IMR-90 (cell line): Measurements from ENCODE around the gene MXD4. TPM values are rescaled to one million over a fixed set of nuclear protein-coding genes. Genes with fewer than 3 reads are reported as not detected.

Source experiments
- ATAC-seq: fragments of 200-7000 bp; cut with Tn5 transposase; 2 replicates; pipeline ENCODE4 v1.9.1; 2020; ENCODE audit warnings: low read depth, mild to moderate bottlenecking, moderate library complexity
- BruUV-seq: library from RNA; stranded (reverse); fragments of 400-500 nt; replicated peaks from 2 replicates; lab custom pipeline; 2021; lab: Mats Ljungman, UMichigan
- CTCF ChIA-PET: fragments of 300-600 bp; formaldehyde crosslinking; extraction: SDS; loops from one replicate; lab custom pipeline; 2021; ENCODE audit warnings: antibody characterized with exemption; lab: Yijun Ruan, JAX
- POLR2A ChIA-PET: fragments of 300-600 bp; sonication (Branson Sonifier 250); formaldehyde crosslinking; loops from one replicate; lab custom pipeline; 2022; ENCODE audit warnings: antibody characterized with exemption; ENCODE audit not compliant: unreplicated experiment; lab: Charles Lee
- DNase-seq: peaks from one replicate; pipeline ENCODE4 v3.0.0; 2013
- H2AFZ ChIP-seq: replicated peaks from 2 replicates; pipeline ENCODE3; 2013; ENCODE audit warnings: low read length, mild to moderate bottlenecking; ENCODE audit not compliant: poor library complexity
- H2AK5ac ChIP-seq: 2 replicates; pipeline ENCODE4 v1.6.1; 2013; ENCODE audit warnings: low read depth, low read length, inconsistent platforms
- H2AK9ac ChIP-seq: replicated peaks from 2 replicates; pipeline ENCODE3; 2013; ENCODE audit warnings: mild to moderate bottlenecking, low read depth, low read length, moderate library complexity; ENCODE audit not compliant: poor library complexity
- H2BK120ac ChIP-seq: 2 replicates; pipeline ENCODE4 v1.6.1; 2013; ENCODE audit warnings: low read depth, low read length, inconsistent platforms
- H2BK15ac ChIP-seq: 3 replicates; pipeline ENCODE4 v1.6.1; 2013; ENCODE audit warnings: low read depth, low read length, inconsistent platforms
- H2BK20ac ChIP-seq: 2 replicates; pipeline ENCODE4 v1.6.1; 2013; ENCODE audit warnings: low read depth, mild to moderate bottlenecking, inconsistent platforms, low read length, moderate library complexity
- H2BK5ac ChIP-seq: 2 replicates; pipeline ENCODE4 v1.6.1; 2013; ENCODE audit warnings: mild to moderate bottlenecking, low read depth, low read length, inconsistent platforms; ENCODE audit not compliant: poor library complexity, severe bottlenecking
- H3K14ac ChIP-seq: replicated peaks from 2 replicates; pipeline ENCODE4 v1.6.1; 2013; ENCODE audit warnings: low read depth, low read length, inconsistent platforms
- H3K18ac ChIP-seq: 2 replicates; pipeline ENCODE4 v1.6.1; 2013; ENCODE audit warnings: low read depth, low read length, control low read depth
- H3K23ac ChIP-seq: 2 replicates; pipeline ENCODE4 v1.6.1; 2013; ENCODE audit warnings: low read depth, low read length, inconsistent platforms
- H3K27ac ChIP-seq: 2 replicates; pipeline ENCODE4 v1.5.1; 2013; ENCODE audit warnings: mild to moderate bottlenecking, control low read depth, low read length; ENCODE audit not compliant: insufficient read depth
- H3K27me3 ChIP-seq: 2 replicates; pipeline ENCODE4 v1.6.1; 2013; ENCODE audit warnings: low read length; ENCODE audit not compliant: control insufficient read depth, insufficient read depth
- H3K36me3 ChIP-seq: 2 replicates; pipeline ENCODE4 v1.6.1; 2013; ENCODE audit warnings: low read length, mixed read lengths; ENCODE audit not compliant: control insufficient read depth, insufficient read depth
- H3K4ac ChIP-seq: 2 replicates; pipeline ENCODE4 v1.6.1; 2013; ENCODE audit warnings: low read depth, low read length, inconsistent platforms
- H3K4me1 ChIP-seq: 2 replicates; pipeline ENCODE4 v1.6.1; 2013; ENCODE audit warnings: low read length, mixed read lengths; ENCODE audit not compliant: control insufficient read depth, insufficient read depth
- H3K4me2 ChIP-seq: 2 replicates; pipeline ENCODE4 v1.6.1; 2013; ENCODE audit warnings: low read depth, mild to moderate bottlenecking, control low read depth, low read length, moderate library complexity
- H3K4me3 ChIP-seq: 2 replicates; pipeline ENCODE4 v1.5.1; 2013; ENCODE audit warnings: low read depth, mild to moderate bottlenecking, control low read depth, low read length, moderate library complexity; ENCODE audit not compliant: insufficient read depth
- H3K56ac ChIP-seq: 2 replicates; pipeline ENCODE4 v1.6.1; 2013; ENCODE audit warnings: low read length, inconsistent platforms; ENCODE audit not compliant: insufficient read depth; ENCODE audit errors: extremely low read depth
- H3K79me1 ChIP-seq, 2 experiments: 2 replicates each; pipeline ENCODE4 v1.6.1; 2013; ENCODE audit warnings: low read length in 2 of 2, inconsistent platforms in 1 of 2, low read depth in 1 of 2
- H3K9ac ChIP-seq: 2 replicates; pipeline ENCODE4 v1.6.1; 2013; ENCODE audit warnings: low read depth, low read length, control low read depth
- H3K9me1 ChIP-seq: 2 replicates; pipeline ENCODE4 v1.6.1; 2013; ENCODE audit warnings: low read length, inconsistent platforms; ENCODE audit not compliant: insufficient read depth
- H3K9me3 ChIP-seq: 2 replicates; pipeline ENCODE4 v1.6.1; 2013; ENCODE audit warnings: low read length; ENCODE audit not compliant: control insufficient read depth, insufficient read depth
- H4K20me1 ChIP-seq: 2 replicates; pipeline ENCODE4 v1.6.1; 2013; ENCODE audit warnings: low read length, inconsistent platforms; ENCODE audit not compliant: insufficient read depth
- H4K5ac ChIP-seq: 2 replicates; pipeline ENCODE4 v1.6.1; 2013; ENCODE audit warnings: mild to moderate bottlenecking, low read depth, low read length, control low read depth
- H4K8ac ChIP-seq, 2 experiments: 2 replicates each; pipeline ENCODE4 v1.6.1; 2013; ENCODE audit warnings: low read depth in 2 of 2, low read length in 2 of 2, control low read depth in 1 of 2, inconsistent platforms in 1 of 2
- H4K91ac ChIP-seq: 2 replicates; pipeline ENCODE4 v1.6.1; 2013; ENCODE audit warnings: low read depth, low read length, inconsistent platforms; ENCODE audit not compliant: insufficient read depth
- BHLHE40 ChIP-seq: fragments of 150-350 bp; IDR thresholded peaks from 2 replicates; pipeline ENCODE4 v1.6.1; 2016; ENCODE audit warnings: mild to moderate bottlenecking, low read depth, low read length
- CHD1 ChIP-seq: IDR thresholded peaks from 2 replicates; pipeline ENCODE4 v1.6.1; 2012; ENCODE audit warnings: low read depth, low read length, improper control_type of control experiment
- CTCF ChIP-seq: conservative IDR thresholded peaks from 2 replicates; pipeline ENCODE4 v1.5.1; 2012; ENCODE audit warnings: mild to moderate bottlenecking, low read depth, low read length, improper control_type of control experiment
- ELK1 ChIP-seq: fragments of 150-350 bp; IDR thresholded peaks from 2 replicates; pipeline ENCODE4 v1.6.1; 2016; ENCODE audit warnings: low read depth, mild to moderate bottlenecking, low read length, moderate library complexity, borderline replicate concordance
- FOS ChIP-seq: fragments of 150-350 bp; IDR thresholded peaks from 2 replicates; pipeline ENCODE4 v1.6.1; 2016; ENCODE audit warnings: low read depth, low read length
- MAFK ChIP-seq: IDR thresholded peaks from 2 replicates; pipeline ENCODE4 v1.6.1; 2012; ENCODE audit warnings: low read depth, low read length, improper control_type of control experiment
- MAZ ChIP-seq: IDR thresholded peaks from 2 replicates; pipeline ENCODE4 v1.6.1; 2012; ENCODE audit warnings: low read depth, mild to moderate bottlenecking, low read length, improper control_type of control experiment, moderate library complexity, borderline replicate concordance
- MXI1 ChIP-seq: IDR thresholded peaks from 2 replicates; pipeline ENCODE4 v1.6.1; 2012; ENCODE audit warnings: low read depth, mild to moderate bottlenecking, low read length, moderate library complexity, borderline replicate concordance
- NFE2L2 ChIP-seq: fragments of 150-350 bp; IDR thresholded peaks from 2 replicates; pipeline ENCODE4 v1.6.1; 2016; ENCODE audit warnings: low read depth, mild to moderate bottlenecking, low read length
- POLR2A ChIP-seq: IDR thresholded peaks from 2 replicates; pipeline ENCODE4 v1.6.1; 2012; ENCODE audit warnings: mild to moderate bottlenecking, low read depth, low read length
- RAD21 ChIP-seq: IDR thresholded peaks from 2 replicates; pipeline ENCODE4 v1.6.1; 2012; ENCODE audit warnings: low read length, improper control_type of control experiment
- RCOR1 ChIP-seq: IDR thresholded peaks from 2 replicates; pipeline ENCODE4 v1.6.1; 2012; ENCODE audit warnings: mild to moderate bottlenecking, low read length, improper control_type of control experiment; ENCODE audit not compliant: insufficient replicate concordance
- RFX5 ChIP-seq: IDR thresholded peaks from 2 replicates; pipeline ENCODE4 v1.8.0; 2012; ENCODE audit warnings: low read depth, mild to moderate bottlenecking, low read length, moderate library complexity
- SMC3 ChIP-seq: fragments of 150-350 bp; IDR thresholded peaks from 2 replicates; pipeline ENCODE4 v1.6.1; 2016; ENCODE audit warnings: low read depth, mild to moderate bottlenecking, antibody characterized with exemption, low read length, moderate library complexity
- WGBS, 2 experiments: methylation state at CpG; one replicate each; pipeline versions ENCODE4 v1.1.5 to v1.1.7; 2013; ENCODE audit warnings: missing lambda C conversion rate in 2 of 2; ENCODE audit not compliant: insufficient read length in 1 of 2; ENCODE audit errors: extremely low coverage in 2 of 2; 5-methylcytosine and 5-hydroxymethylcytosine counted together
- dilution Hi-C: fragments of 300-500 bp; cut with HindIII; formaldehyde crosslinking; loops from one replicate; pipeline ENCODE4 v1.14.3; 2018; ENCODE audit warnings: low sequenced_read_pairs; ENCODE audit not compliant: unreplicated experiment
- in situ Hi-C: fragments of 300-500 bp; cut with MboI; formaldehyde crosslinking; loops from 3 replicates; pipeline ENCODE4 v1.14.3; 2019; ENCODE audit warnings: low sequenced_read_pairs, inconsistent platforms, mixed read lengths
- intact Hi-C: fragments of 100-400 bp; cut with micrococcal nuclease; formaldehyde crosslinking; loops from 2 replicates; pipeline ENCODE4 v1.10.0; 2022
- polyA plus RNA-seq, 3 experiments: library from polyadenylated mRNA; depleted of rRNA; stranded (reverse); fragments of >200 nt; gene quantifications; 2 replicates each; pipeline ENCODE4 v1.2.3, GENCODE V29; 2012; ENCODE audit warnings: low replicate concordance in 1 of 3
- total RNA-seq: library from RNA; depleted of rRNA; stranded (reverse); fragments of >200 nt; gene quantifications from 2 replicates; pipeline ENCODE4 v1.2.3, GENCODE V29; 2012
- TF ChIP-seq, protein P1 (sequence below): fragments of 150-350 bp; IDR thresholded peaks from 2 replicates; pipeline ENCODE4 v1.6.1; 2017; ENCODE audit warnings: mild to moderate bottlenecking, antibody characterized with exemption, low read length, low read depth

Gene MXD4
- total and polyA plus RNA-seq, 2 of the 4 experiments (the other 2 are of a cell fraction) = 22.8 to 54.4 TPM

DNA sequence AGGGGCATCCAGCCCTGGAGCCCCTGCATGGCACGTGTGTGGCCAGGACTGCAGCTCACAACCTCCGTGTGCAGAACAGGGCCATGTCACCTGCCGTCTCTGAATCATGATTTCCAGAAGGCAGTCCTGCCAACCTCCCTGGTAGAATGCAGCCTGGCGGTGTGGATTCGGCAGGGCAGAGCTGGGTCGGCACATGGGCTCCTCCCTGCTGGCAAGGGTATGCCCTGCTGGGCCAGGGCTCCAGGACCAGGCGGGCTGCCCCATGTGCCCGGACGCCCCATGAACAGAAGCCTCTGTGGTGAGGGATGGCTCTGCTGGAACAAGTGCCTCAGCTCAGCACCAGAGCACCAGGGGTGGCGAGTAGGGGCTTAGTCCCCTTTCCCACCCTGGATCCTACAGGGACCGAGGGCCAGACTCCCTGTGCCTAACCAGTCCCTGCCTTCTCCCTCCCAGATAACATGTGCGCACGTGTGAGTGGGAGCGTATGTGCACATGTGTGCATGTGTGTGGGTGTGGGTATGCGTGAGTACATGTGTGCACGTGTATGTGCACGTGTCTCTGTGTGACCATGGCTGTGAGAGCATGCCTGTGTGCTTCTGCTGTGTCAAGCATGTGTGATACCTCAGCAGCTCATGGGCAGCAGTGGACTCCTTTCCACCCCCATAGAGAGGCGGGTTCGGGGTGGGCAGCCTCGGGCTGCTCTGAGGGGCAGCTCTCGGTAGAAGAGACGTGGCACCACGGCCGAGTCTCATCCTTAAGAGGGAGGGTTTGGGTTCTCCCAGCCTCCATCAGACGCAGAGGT, 10.3 kb upstream of the MXD4 start:
- Histone ChIP-seq H3K9ac (no peak overlapping the region), H3K4me2 (no peak overlapping the region), H2BK15ac (no peak overlapping the region), H2AFZ (no peak overlapping the region), H2BK120ac (no peak overlapping the region), H3K9me1 (no peaks in the 10 kb centered on the region), H3K14ac (no peak overlapping the region), H3K4me3 (no peak overlapping the region), H4K20me1 (no peaks in the 10 kb centered on the region), H3K18ac (no peak overlapping the region), H2BK20ac (no peak overlapping the region), H3K27ac (no peak overlapping the region), H3K9me3 (no peaks in the 10 kb centered on the region), H2AK9ac (no peak overlapping the region), H3K27me3 (peaks cover 2% of the 10 kb centered on the region; the same call in 1 of the 2 replicates), H4K5ac (no peak overlapping the region), H4K91ac (no peak overlapping the region), H3K79me1 (no peaks in the 10 kb centered on the region), H3K23ac (no peak overlapping the region), H2AK5ac (no peak overlapping the region), H3K36me3 (no peaks in the 10 kb centered on the region), H3K56ac (no peak overlapping the region), H3K4me1 (no peaks in the 10 kb centered on the region; the same call in 1 of the 2 replicates), H4K8ac (no peak overlapping the region), H3K4ac (no peak overlapping the region), H2BK5ac (no peak overlapping the region)
- no TSS peak for BruUV-seq
- 92% methylated on average over 2 of the region's 25 CpGs; no CpG with 5 or more reads in 1 of the 2 experiments for WGBS, 2 experiments
- intact Hi-C loops (no loop called here), in situ Hi-C loops (no loop called here), dilution Hi-C loops (no loop called here)
- CTCF ChIA-PET = no interaction called here
- POLR2A ChIA-PET = no interaction called here
- DNase-seq = no peak
- ATAC-seq = no peak
- no peak for TF ChIP-seq CHD1
- no peak for TF ChIP-seq SMC3
- no peak for TF ChIP-seq RCOR1
- TF ChIP-seq MAZ = no peak
- TF ChIP-seq MAFK = no peak
- no peak for TF ChIP-seq BHLHE40
- no peak for TF ChIP-seq RAD21
- no peak for TF ChIP-seq CTCF
- TF ChIP-seq MXI1 = no peak
- no peak for TF ChIP-seq NFE2L2
- no peak for TF ChIP-seq FOS
- TF ChIP-seq ELK1 = no peak
- TF ChIP-seq POLR2A = no peak
- no peak for TF ChIP-seq RFX5
- TF ChIP-seq, protein P1, sequence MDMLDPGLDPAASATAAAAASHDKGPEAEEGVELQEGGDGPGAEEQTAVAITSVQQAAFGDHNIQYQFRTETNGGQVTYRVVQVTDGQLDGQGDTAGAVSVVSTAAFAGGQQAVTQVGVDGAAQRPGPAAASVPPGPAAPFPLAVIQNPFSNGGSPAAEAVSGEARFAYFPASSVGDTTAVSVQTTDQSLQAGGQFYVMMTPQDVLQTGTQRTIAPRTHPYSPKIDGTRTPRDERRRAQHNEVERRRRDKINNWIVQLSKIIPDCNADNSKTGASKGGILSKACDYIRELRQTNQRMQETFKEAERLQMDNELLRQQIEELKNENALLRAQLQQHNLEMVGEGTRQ = no peak
